BLaER1 (cell line): ENCODE results near the gene PNPLA2.

Experiments used
- H3K27ac ChIP-seq: shearing (Covaris generic); formaldehyde crosslinking; 2 replicates; pipeline ENCODE4 v1.8.1; 2022
- H3K27me3 ChIP-seq: shearing (Covaris generic); formaldehyde crosslinking; 2 replicates; pipeline ENCODE4 v1.8.1; 2022
- H3K36me3 ChIP-seq: shearing (Covaris generic); formaldehyde crosslinking; 2 replicates; pipeline ENCODE4 v1.8.1; 2022
- H3K4me1 ChIP-seq: shearing (Covaris generic); formaldehyde crosslinking; 2 replicates; pipeline ENCODE4 v1.8.1; 2022
- H3K4me2 ChIP-seq: shearing (Covaris generic); formaldehyde crosslinking; 2 replicates; pipeline ENCODE4 v1.8.1; 2022
- H3K4me3 ChIP-seq: shearing (Covaris generic); formaldehyde crosslinking; 2 replicates; pipeline ENCODE4 v1.8.1; 2022
- H3K9ac ChIP-seq: shearing (Covaris generic); formaldehyde crosslinking; 2 replicates; pipeline ENCODE4 v1.8.1; 2022
- H3K9me3 ChIP-seq: shearing (Covaris generic); formaldehyde crosslinking; 2 replicates; pipeline ENCODE4 v1.8.1; 2022
- H4K20me1 ChIP-seq: shearing (Covaris generic); formaldehyde crosslinking; 2 replicates; pipeline ENCODE4 v1.8.1; 2022
- Cebpa-rat ChIP-seq: shearing (Covaris generic); IDR thresholded peaks from 2 replicates; pipeline ENCODE4 v1.8.1; 2022

Gene PNPLA2

DNA sequence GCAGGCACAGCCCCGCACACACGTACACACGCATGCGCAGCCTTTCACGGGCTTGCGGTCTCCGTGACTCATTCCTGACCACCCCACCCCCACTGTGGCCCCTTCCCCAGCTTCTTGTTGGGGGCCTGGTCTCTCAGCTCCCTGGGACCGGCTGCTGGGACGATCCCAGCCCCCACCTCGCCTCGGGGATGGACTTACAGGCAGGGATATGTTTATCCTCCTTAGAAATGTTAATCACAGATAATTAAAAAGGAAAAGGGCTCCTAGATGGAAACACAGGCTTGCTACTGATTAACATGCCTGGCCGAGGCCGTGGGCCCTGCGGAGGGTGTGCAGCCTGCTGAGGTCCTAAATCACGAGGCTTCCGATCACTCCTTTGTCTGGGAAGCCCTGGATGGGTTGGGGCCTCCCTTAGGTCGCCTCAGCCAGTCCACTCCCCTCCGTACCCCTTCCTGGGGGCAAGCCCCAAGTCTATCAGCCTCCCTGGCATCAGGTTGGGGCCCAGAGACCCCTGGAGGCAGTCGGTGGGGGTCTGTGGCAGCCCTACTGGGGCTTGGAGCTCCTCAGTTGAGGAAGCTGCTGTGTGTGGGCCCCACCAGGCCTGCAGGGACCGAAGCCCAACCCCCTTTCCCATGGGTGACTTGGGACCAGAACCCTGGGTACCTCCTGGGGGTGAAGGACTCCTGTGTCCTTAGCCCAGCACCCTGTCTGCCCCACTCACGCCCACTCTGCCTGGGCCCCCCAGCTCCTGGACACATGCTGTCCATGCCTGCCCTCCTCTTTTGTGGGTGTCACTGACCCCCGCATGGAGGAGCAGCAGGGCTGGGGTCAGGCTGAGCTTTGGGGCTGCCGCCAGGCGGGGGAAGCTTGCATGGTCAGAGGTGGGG, 44.6 kb downstream of the PNPLA2 start:
- Histone ChIP-seq H3K4me2 (no peak overlapping the region), H3K4me1 (peaks cover 46% of the 10 kb centered on the region), H3K4me3 (no peak overlapping the region), H3K36me3 (peaks cover 51% of the 10 kb centered on the region; the same call in 1 of the 2 replicates), H3K9me3 (no peaks in the 10 kb centered on the region), H3K27me3 (no peaks in the 10 kb centered on the region), H4K20me1 (peaks cover 56% of the 10 kb centered on the region), H3K9ac (no peak overlapping the region), H3K27ac (no peak overlapping the region; the same call in 1 of the 2 replicates)
- TF ChIP-seq Cebpa-rat, result no peak

GRCh38 chr11:863910-864827, 45.5 kb downstream of the PNPLA2 start:
- no peaks in the 10 kb centered on the region for H3K27me3 ChIP-seq
- H3K9ac ChIP-seq, result no peak overlapping the region
- TF ChIP-seq Cebpa-rat, result no peak
- no peak overlapping the region for H3K4me2 ChIP-seq
- no peaks in the 10 kb centered on the region for H3K9me3 ChIP-seq
- no peak overlapping the region for H3K27ac ChIP-seq
- H4K20me1 ChIP-seq, result peaks cover 60% of the 10 kb centered on the region
- H3K4me3 ChIP-seq, result no peak overlapping the region
- peaks cover 60% of the 10 kb centered on the region; the same call in 1 of the 2 replicates for H3K36me3 ChIP-seq
- H3K4me1 ChIP-seq, result peaks cover 38% of the 10 kb centered on the region

DNA sequence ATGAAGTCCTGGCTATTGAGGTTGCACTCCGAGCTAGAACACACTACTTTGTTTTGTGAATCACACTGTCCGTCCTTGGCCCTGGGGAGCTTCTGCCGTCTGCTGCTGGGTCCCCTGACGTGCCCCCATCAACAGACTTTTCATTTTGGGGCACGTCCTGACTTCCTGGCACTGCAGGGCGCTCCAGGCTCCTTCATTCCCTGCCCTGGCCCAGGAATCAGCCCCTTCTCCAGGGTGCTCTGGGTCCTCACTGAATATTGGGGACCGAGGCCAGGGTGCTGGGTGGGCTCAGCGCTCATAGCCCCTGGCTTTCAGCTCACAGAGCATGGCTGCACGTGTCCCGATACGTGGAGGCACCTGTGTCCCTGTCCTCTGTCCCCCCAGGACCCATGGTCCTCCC, 46.2 kb downstream of the PNPLA2 start:
- Histone ChIP-seq H3K4me1 (peaks cover 31% of the 10 kb centered on the region), H3K27ac (no peak overlapping the region), H3K4me2 (no peak overlapping the region), H3K9ac (no peak overlapping the region), H3K27me3 (no peaks in the 10 kb centered on the region), H3K36me3 (peaks cover 68% of the 10 kb centered on the region), H3K4me3 (no peak overlapping the region), H4K20me1 (peaks cover 60% of the 10 kb centered on the region), H3K9me3 (no peaks in the 10 kb centered on the region)
- no peak for TF ChIP-seq Cebpa-rat

DNA sequence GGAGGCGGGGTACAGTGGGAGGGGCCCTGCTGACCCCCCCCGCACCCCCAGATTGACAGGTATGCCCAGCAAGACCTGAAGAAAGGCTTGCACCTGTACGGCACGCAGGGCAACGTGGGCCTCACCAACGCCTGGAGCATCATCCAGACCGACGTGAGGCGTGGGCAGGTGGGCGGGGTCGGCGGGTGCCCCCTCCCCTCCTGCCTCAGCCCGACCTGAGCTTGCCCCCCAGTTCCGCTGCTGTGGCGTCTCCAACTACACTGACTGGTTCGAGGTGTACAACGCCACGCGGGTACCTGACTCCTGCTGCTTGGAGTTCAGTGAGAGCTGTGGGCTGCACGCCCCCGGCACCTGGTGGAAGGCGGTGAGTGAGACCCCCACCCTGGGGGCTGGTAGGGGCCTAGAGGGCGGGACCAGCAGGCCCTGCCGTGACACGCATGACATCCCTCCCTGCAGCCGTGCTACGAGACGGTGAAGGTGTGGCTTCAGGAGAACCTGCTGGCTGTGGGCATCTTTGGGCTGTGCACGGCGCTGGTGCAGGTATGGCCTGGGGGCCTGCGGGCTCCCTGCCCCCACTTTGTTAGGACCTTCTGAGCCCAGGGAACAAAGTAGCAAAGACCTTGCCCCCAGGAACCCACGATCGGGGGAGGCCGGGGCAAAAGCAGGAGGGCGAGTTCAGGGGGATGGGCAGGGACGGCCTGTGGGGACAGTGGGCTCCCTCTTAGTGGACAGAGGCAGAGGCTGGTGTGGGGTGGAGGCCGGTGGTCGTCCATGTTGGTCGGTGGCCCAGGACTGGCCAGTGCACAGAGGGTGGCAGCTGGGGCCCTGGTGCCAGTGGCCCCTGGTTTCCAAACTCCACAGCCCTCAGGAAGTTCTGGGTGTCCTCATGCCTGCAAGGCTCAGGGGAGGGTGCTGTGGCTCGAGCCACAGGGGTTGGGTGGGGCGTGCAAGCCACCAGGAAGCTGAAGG, 47.0 kb downstream of the PNPLA2 start:
- no peak for TF ChIP-seq Cebpa-rat
- Histone ChIP-seq H3K4me1 (peaks cover 22% of the 10 kb centered on the region), H3K9ac (no peak overlapping the region), H3K4me2 (no peak overlapping the region), H3K36me3 (peaks cover 71% of the 10 kb centered on the region), H4K20me1 (peaks cover 51% of the 10 kb centered on the region), H3K27ac (no peak overlapping the region), H3K9me3 (no peaks in the 10 kb centered on the region), H3K27me3 (no peaks in the 10 kb centered on the region), H3K4me3 (no peak overlapping the region)

DNA sequence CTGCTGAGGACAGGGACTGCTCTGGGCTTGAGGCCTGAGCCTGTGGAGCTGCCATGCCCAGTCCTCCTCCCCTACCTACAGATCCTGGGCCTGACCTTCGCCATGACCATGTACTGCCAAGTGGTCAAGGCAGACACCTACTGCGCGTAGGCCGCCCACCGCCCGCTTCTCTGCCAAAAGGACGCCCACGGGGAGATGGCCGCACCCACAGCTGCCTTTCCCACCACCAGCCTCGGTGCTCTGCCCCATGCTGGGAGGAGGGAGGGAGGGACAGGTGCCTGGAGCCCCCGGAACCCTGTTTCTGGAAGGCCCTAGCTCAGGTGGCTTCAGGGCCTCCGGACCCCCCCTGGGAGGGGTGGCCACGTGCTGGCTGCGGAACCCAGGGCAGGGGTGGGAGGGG, 47.8 kb downstream of the PNPLA2 start:
- TF ChIP-seq Cebpa-rat, result no peak
- H3K4me1 ChIP-seq, result peaks cover 17% of the 10 kb centered on the region
- H4K20me1 ChIP-seq, result peaks cover 47% of the 10 kb centered on the region
- no peaks in the 10 kb centered on the region for H3K27me3 ChIP-seq
- peaks cover 73% of the 10 kb centered on the region for H3K36me3 ChIP-seq
- no peak overlapping the region for H3K27ac ChIP-seq
- no peak overlapping the region for H3K4me2 ChIP-seq
- no peaks in the 10 kb centered on the region for H3K9me3 ChIP-seq
- H3K4me3 ChIP-seq, result no peak overlapping the region
- H3K9ac ChIP-seq, result no peak overlapping the region

- Histone ChIP-seq H3K9me3 (no peaks in the 10 kb centered on the region), H3K4me1 (0 out of 2 replicates have a peak, but pooled peaks cover 4% of the 10 kb centered on the region), H3K4me3 (no peak overlapping the region), H3K27ac (no peak overlapping the region), H3K27me3 (no peaks in the 10 kb centered on the region), H3K4me2 (no peak overlapping the region), H3K36me3 (peaks cover 76% of the 10 kb centered on the region), H4K20me1 (peaks cover 41% of the 10 kb centered on the region), H3K9ac (no peak overlapping the region)
- TF ChIP-seq Cebpa-rat, result no peak
Observed at GRCh38 chr11:867856-868358, 49.2 kb downstream of the PNPLA2 start.

- Histone ChIP-seq H3K27me3 (no peaks in the 10 kb centered on the region), H3K9me3 (no peaks in the 10 kb centered on the region), H3K9ac (no peak overlapping the region), H3K27ac (no peak overlapping the region), H3K36me3 (peaks cover 77% of the 10 kb centered on the region), H4K20me1 (peaks cover 37% of the 10 kb centered on the region), H3K4me2 (no peak overlapping the region), H3K4me3 (no peak overlapping the region), H3K4me1 (0 out of 2 replicates have a peak, but pooled peaks cover 3% of the 10 kb centered on the region)
- no peak for TF ChIP-seq Cebpa-rat
Observed at GRCh38 chr11:868394-868793, 49.7 kb downstream of the PNPLA2 start.

DNA sequence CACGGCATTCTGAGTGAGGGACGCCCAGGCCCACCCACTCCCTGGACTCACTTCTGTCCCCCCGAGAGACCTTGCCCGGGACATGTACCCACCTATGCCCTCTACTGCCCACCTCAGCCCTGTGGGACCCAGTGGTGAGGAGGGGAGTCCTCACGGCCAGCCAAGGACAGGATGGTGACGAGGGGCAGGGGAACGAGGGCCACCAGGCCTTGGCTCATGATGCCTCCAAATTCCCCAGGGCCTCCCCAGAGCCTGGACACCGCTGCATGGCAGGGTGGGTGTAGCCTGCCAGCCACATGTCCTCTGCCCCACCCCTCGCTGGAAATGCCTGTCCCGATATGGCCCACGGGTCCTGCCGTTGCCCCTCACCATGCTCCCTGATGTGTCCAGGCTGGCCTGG, 50.1 kb downstream of the PNPLA2 start:
- peaks cover 77% of the 10 kb centered on the region for H3K36me3 ChIP-seq
- no peak overlapping the region for H3K4me3 ChIP-seq
- no peak overlapping the region for H3K9ac ChIP-seq
- H3K27me3 ChIP-seq, result no peaks in the 10 kb centered on the region
- no peak for TF ChIP-seq Cebpa-rat
- peaks cover 32% of the 10 kb centered on the region for H4K20me1 ChIP-seq
- no peak overlapping the region for H3K27ac ChIP-seq
- no peaks in the 10 kb centered on the region for H3K9me3 ChIP-seq
- H3K4me2 ChIP-seq, result no peak overlapping the region
- no peaks in the 10 kb centered on the region for H3K4me1 ChIP-seq
